Measurements from ENCODE around the gene TTF1. TPM values are rescaled to one million over a fixed set of nuclear protein-coding genes. Genes with fewer than 3 reads are reported as not detected.

Gene TTF1
- total RNA-seq, 1 donor from 2014 or later = 12.3 TPM

DNA sequence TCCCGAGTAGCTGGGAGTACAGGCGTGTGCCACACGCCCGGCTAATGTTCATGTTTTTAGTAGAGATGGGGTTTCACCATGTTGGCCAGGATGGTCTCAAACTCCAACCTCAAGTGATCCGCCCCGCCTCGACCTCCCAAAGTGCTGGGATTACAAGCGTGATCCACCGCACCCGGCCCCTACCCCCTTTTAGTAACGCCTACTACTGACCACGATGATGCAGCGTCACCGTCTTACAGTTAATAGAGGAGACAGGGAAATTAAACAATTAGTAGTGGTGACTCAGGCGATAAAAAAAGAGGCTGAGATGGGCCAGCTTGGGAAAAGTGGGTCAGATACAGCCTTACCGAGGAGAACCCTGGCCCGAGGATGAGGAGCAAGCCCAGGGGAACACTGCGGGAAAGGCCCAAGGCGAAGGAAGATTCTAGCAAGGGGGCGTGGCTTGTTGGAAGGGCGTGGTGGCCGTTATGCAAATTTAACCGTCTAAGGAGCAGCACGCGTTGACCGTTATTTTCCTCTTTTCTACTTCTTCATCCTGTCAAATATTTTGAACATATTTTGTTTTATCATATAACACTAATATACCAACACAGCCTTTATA lies 50.2 kb downstream of the TTF1 start:
- H3K4me3 ChIP-seq = no peak overlapping the region
- peaks cover 21% of the 10 kb centered on the region for H3K36me3 ChIP-seq
- ATAC-seq = no peak
- no peak for DNase-seq
- intact Hi-C loops (cut with DNase I) = no loop called here
- peaks cover 27% of the 10 kb centered on the region for H3K4me1 ChIP-seq
- H3K27ac ChIP-seq = no peak overlapping the region
- TF ChIP-seq, protein P1, sequence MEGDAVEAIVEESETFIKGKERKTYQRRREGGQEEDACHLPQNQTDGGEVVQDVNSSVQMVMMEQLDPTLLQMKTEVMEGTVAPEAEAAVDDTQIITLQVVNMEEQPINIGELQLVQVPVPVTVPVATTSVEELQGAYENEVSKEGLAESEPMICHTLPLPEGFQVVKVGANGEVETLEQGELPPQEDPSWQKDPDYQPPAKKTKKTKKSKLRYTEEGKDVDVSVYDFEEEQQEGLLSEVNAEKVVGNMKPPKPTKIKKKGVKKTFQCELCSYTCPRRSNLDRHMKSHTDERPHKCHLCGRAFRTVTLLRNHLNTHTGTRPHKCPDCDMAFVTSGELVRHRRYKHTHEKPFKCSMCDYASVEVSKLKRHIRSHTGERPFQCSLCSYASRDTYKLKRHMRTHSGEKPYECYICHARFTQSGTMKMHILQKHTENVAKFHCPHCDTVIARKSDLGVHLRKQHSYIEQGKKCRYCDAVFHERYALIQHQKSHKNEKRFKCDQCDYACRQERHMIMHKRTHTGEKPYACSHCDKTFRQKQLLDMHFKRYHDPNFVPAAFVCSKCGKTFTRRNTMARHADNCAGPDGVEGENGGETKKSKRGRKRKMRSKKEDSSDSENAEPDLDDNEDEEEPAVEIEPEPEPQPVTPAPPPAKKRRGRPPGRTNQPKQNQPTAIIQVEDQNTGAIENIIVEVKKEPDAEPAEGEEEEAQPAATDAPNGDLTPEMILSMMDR (IDR thresholded peaks at IDR 0.05) = no peak
- H3K9me3 ChIP-seq = no peaks in the 10 kb centered on the region
- no peaks in the 10 kb centered on the region for H3K27me3 ChIP-seq (ENCODE audit: low read depth)

DNA sequence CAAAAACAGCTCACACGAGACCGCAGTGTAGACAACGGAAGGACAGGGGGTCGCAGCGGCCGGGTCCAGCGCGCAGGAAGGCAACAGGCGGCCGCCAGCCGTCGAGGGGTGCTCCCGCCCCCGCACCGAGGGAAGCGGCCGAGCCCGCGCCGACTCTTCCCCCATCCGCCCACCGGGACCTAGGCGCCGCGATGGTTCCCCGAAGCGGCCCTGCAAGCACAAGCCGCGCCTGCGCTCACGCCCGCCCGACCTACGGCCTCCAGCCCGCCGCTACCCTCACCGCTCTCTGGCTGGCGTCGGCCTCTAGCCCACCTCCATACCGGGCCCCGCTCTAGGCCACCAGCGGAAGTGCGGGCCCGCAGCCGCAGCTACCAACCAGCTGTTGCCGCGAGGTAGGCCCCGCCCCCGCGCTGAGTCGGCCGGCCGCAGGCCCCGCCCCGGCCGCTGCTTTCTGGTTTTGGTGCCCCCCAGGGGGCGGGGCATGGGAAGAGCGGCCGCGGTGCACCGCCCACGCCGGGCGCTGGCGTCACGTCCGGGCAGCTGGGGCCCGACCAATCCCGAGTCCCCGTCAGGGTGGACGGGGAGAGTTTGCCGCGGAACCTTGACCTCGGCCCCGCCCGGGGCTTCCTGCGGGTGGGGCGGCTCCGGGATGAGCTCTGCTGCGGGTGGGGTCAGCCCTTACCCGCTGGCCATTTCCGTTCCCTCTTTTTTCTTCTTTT lies 51.8 kb downstream of the TTF1 start, which contains the start of gene SETX:
TSS of gene SETX (minus strand) at position 350 of the 719 bp plus-strand sequence. CDS start 5,558 bp downstream, outside the sequence.
- Histone ChIP-seq H3K36me3 (peaks cover 33% of the 10 kb centered on the region), H3K4me3 (peak within 1 kb of the TSS; percentile 96), H3K27me3 (ENCODE audit: low read depth) (no peaks in the 10 kb centered on the region), H3K4me1 (peaks cover 43% of the 10 kb centered on the region), H3K27ac (peak within 1 kb of the TSS; percentile 99), H3K9me3 (no peaks in the 10 kb centered on the region)
- intact Hi-C loops (cut with DNase I) = no loop called here
- peak; percentile 99 for ATAC-seq
- DNase-seq = peak; percentile 98
- TF ChIP-seq, protein P1 (IDR thresholded peaks at IDR 0.05) = no peak

DNA sequence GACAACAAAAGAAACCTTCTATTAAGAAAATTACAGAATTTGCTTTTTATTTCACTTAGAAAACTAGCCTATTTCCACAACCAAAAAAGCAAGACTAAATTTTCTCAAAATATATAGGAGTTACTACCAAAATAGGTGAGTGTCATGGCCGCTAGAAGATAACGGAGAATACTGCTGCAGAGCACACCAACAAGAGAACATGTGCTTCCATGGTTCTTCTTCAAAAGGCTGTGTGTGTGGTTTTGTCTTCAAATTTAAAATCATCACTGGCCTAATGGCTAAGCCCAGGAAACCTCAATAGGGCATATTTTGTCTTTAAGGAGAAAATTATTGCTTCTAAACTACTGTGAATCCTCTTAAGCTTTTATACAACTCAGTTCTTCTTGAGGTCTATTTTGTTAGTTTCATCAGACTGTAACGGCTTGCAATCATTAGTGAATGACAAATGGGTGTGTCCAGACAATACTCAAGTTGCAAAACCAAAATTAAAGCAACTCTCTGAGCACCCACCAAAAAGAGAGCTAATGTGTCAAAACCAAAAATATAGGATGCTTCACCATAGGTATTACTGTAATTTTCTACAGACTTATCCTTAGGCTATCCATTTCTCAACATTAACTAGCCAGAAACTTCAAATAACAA lies 55.1 kb downstream of the TTF1 start:
- Histone ChIP-seq H3K4me3 (peak overlapping the region; percentile 38), H3K4me1 (peaks cover 45% of the 10 kb centered on the region), H3K27ac (peak overlapping the region; percentile 34), H3K9me3 (no peaks in the 10 kb centered on the region), H3K36me3 (peaks cover 66% of the 10 kb centered on the region), H3K27me3 (ENCODE audit: low read depth) (no peaks in the 10 kb centered on the region)
- TF ChIP-seq, protein P1 (IDR thresholded peaks at IDR 0.05) = no peak
- no peak for DNase-seq
- ATAC-seq = no peak
- intact Hi-C loops (cut with DNase I) = no loop called here

DNA sequence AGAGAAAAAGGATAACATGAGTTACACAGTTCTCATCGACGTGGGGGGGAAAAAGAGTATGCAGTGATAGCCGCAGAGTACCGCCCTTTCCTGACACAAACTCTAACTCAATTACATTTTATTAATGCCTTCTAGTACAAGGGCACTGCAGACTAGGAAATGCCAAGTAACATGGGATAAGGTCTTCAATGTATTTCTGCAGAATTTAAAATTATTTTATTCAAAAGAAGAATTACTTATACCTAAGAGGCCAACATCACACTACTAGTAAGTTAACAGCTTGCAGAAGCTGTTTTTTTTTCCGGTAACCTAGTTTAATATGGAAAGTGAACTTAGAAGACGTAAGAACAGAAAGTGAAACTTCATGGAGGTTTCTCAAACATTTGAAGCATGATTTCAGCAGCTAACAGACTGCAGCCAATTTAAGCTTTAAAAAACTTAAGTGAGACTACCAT lies 55.8 kb downstream of the TTF1 start:
- TF ChIP-seq, protein P1 (IDR thresholded peaks at IDR 0.05) = no peak
- Histone ChIP-seq H3K9me3 (no peaks in the 10 kb centered on the region), H3K36me3 (peaks cover 73% of the 10 kb centered on the region), H3K4me1 (peaks cover 45% of the 10 kb centered on the region), H3K27me3 (ENCODE audit: low read depth) (no peaks in the 10 kb centered on the region), H3K27ac (peak overlapping the region; percentile 34), H3K4me3 (peak overlapping the region; percentile 38)
- DNase-seq = no peak
- ATAC-seq = no peak
- intact Hi-C loops (cut with DNase I) = no loop called here

DNA sequence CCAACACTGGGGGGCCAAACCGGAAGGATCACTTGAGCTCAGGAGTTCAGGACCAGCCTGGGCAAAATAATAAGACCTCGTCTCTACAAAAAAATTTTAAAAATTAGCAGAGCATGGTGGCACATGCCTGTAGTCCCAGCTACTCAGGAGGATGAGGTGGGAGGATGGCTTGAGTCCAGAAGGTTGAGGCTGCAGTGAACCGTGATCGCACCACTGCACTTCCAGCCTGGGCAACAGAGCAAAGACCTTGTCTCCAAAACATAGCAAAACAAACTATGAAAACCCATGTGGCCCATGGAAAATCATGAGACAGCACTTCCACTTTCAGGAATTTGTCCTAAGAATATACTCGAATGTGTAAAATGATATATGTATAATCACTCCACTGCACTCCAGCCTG lies 58.0 kb downstream of the TTF1 start:
- Histone ChIP-seq H3K27me3 (ENCODE audit: low read depth) (no peaks in the 10 kb centered on the region), H3K4me3 (no peak overlapping the region), H3K4me1 (peaks cover 41% of the 10 kb centered on the region), H3K36me3 (peaks cover 95% of the 10 kb centered on the region), H3K9me3 (no peaks in the 10 kb centered on the region), H3K27ac (no peak overlapping the region)
- DNase-seq (no peak), ATAC-seq (no peak)
- TF ChIP-seq, protein P1 (IDR thresholded peaks at IDR 0.05) = no peak
- intact Hi-C loops (cut with DNase I) = no loop called here
